GM19467 (cell line): ENCODE data around the gene DIO1.
"Not testable (repeated sequence)": the region's sequence is repeated elsewhere in the genome, so short reads cannot be mapped to it uniquely, and the experiment has no call there.

Source experiments
- ATAC-seq: cut with Tn5 transposase; IDR thresholded peaks from one replicate; pipeline ENCODE4 v1.9.1; 2021; ENCODE audit warnings: mild to moderate bottlenecking, moderate library complexity; ENCODE audit not compliant: unreplicated experiment

The DIO1 gene

GRCh38 chr1:53893999-53894636 lies at the start of gene DIO1:
Gene DIO1, plus strand, starts transcription at chr1:53894187. Its CDS starts 24 bp downstream, at chr1:53894211.
- ATAC-seq: no peak

- no peak for ATAC-seq
Observed at GRCh38 chr1:53847980-53848379, 46.0 kb upstream of the DIO1 start.

GRCh38 chr1:53850082-53850673 lies 43.8 kb upstream of the DIO1 start:
- ATAC-seq: no peak

- ATAC-seq: no peak
Observed at GRCh38 chr1:53851571-53852285, 42.3 kb upstream of the DIO1 start.

DNA sequence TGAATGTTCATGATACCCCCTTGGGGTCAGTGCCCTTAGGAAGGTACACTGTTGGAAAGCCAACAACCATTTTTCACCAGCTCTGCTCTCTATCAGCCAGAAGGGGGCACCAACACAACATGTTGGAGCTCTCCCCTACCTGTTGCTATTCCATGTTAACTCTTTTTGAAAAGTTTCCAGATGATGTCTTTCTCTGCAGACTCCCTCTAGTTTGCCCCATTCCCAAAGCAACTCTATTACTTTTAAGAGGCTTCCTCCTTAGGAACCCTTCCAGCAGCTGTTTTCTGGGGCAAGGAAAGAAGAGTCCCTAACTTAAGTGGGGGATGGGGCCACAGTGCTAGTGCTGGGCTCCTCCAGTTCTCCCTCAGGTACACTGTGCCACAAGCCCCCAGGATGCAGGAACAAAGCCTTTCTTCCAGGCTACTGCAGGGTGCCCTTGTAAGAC lies 33.0 kb upstream of the DIO1 start:
- ATAC-seq: no peak

GRCh38 chr1:53862507-53862906 lies 31.5 kb upstream of the DIO1 start:
- no peak for ATAC-seq

- ATAC-seq: no peak
Observed at GRCh38 chr1:53868565-53868964, 25.4 kb upstream of the DIO1 start.

- no peak for ATAC-seq
Observed at GRCh38 chr1:53869454-53870117, 24.4 kb upstream of the DIO1 start.

DNA sequence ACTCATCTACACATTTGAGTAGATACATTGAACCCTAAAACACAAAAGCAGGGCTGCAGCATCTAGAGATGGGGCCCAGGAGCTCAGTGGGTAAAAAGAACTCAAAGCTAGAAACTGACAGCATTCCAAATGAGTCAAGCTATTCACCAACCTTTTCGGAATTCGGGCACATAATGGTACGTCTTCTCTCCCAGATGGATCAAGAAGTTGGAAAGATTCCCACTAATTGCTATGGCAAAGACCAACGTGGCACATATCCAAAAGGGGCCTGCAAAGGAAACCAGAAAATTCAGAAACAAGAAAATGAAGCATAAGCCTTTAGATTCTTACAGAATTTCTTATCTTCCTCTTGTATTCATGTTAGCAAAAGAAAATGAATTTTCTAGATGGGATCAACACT lies 22.8 kb upstream of the DIO1 start:
- ATAC-seq: no peak

- ATAC-seq: no peak
Observed at GRCh38 chr1:53871773-53872484, 22.1 kb upstream of the DIO1 start.

DNA sequence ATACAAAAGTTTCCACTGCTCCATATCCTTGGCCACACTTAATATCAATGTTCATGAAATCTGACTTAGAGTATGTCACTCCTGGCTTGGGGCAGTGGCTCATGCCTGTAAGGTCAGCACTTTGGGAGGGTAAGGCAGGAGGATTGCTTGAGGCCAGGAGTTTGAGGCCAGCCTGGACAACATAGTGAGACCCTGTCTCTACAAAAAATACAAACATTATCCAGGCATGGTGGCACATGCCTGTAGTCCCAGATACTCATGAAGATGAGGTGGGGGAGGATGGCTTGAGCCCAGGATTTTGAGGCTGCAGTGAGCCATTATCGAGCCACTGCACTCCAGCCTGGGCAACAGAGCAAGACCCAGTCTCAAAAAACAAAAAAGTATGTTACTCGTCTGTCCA lies 18.8 kb upstream of the DIO1 start:
- ATAC-seq: not testable (repeated sequence)

DNA sequence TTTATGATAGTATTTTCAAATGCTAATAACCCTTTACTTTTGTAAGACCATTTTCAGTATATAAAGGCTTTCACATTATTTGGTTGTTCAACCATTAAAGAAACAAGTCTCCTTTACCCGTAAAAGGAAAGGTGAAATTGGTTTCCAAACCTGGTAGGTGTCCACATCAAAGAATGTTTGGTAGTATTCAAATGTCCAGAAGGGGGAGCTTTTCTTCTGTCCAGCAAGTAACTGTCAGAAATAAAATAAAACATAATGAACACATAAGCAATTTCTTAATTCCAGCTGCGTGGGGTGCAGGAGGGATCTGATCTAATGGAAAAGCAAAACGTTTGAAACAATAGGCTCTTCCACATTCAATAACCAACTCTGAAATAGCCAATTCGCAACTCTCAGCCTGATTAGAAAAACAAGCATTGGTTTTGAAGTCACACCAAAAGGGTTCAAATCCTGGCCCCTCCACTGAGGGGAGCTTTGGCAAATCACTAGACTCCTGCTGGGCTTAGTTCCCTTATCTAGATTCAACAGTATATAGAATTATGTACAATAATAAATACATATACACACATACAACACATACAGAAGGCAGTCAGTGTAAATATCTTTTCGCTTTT lies 15.4 kb upstream of the DIO1 start:
- ATAC-seq: no peak

- ATAC-seq: not testable (repeated sequence)
Observed at GRCh38 chr1:53881853-53882252, 12.1 kb upstream of the DIO1 start.

- not testable (repeated sequence) for ATAC-seq
Observed at GRCh38 chr1:53883600-53883999, 10.4 kb upstream of the DIO1 start.

DNA sequence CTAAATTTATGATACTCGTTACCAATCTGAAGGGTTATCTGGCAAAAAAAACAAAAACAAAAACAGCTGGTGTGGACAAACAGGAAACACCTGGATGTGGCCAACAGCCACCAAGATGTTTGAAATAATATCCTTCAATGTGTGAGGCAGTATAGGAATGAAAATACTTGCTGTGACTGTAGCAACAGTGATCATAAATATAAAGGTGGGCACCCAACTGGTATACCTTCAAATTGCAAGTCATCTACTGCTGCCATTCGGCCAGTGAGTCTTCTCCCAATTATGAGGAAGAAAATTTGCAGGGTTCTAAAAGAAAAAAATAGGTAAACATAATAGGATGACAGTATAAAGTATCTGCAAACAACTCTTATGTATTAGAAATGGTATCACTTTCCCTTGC lies 5.3 kb upstream of the DIO1 start:
- ATAC-seq: no peak

DNA sequence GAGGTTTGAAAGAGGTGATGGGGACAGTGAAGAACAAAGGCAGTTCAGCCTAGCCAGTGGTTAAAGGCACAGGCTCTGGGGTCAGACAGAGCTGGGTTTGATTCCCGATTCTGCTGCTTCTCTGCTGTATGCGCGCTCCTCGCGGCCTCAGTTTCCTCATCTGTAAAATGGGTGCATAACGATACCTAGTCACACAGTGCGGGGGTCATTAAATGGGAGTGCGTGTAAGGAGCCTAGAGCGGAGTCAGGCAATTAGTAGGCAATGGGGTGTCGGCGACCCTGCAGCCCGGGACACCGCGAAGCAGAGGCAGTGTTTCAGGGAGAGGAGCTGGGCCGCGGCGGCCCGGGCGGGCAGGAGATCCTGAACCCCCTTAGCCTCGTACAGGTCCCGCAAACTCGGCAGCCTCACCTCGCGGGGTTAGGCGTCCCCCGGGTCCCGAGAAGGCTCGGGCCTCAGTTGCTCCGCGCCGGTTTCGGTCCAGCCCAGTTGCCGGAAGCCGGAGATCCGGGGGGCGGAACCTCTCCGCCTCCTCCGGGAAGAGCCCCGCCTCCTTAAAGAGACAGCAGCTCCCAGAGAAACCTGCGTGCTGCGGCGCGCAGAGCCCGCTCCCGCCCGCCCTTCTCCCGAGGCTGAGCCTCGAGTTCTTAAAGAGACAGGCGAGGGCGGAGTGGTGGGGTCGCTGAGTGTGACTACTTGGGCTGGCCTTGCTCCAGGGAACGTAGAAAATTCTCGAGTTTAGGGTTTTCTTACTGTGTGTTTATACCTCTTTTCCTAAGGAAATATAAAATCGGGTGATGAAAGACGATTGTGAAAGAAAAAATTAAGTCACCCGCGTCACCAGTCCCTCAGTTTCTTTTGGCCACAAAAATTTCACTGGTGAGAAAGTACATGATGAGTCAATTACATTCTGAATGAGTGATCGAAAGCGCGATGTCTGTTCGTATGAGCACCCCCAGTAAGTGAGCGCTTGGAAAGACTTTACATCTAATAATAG lies 4.4 kb upstream of the DIO1 start, which contains the start of gene YIPF1:
YIPF1 (minus strand) TSS at position 494 of the 995 bp plus-strand sequence. CDS start 860 bp downstream, outside the sequence.
- peak; percentile 85 for ATAC-seq

DNA sequence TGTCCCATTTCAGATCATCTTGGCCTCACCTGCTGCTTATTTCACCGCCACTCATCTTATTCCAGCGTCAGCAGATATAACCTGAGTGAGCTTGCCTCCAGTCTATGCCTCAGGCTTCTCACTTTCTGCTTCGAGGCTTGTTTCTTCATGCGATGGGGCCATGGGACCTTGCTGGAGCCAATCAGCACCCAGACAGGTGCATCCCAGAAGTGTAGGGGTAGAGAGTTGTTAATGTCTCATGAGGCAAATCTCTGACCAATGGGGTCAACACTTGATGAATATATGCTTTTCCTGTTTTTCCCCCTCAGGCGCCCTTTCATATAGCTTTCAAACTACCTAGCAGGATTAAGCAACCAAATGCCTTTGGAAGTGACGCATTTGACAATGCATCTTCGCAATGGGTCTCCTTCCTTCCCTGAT lies 3.5 kb upstream of the DIO1 start:
- ATAC-seq: no peak

GRCh38 chr1:53891018-53891417 lies 3.0 kb upstream of the DIO1 start:
- ATAC-seq: no peak

DNA sequence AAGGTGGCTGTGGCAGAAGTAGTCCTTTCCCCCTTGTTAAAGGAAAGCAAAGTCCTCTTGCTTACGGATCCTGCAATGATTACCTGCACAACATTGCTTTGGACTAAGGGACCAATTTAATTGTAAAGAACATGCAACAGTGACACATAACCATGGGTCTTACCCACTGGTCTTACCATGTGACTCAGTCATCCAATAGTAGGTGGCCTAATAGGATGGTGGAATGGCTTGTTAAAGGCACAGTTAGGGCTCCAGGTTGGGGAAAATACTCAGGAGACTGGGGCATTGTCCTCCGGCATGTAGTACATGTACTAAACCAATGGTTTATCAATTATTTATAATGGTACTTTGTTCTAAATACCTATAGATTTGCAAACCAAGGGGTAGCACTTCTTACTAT lies 2.3 kb upstream of the DIO1 start:
- ATAC-seq: no peak
